Brain microvascular endothelial cell (primary cell): ENCODE measurements around the gene SUN5.

Experiments used
- DNase-seq: peaks from one replicate; pipeline ENCODE4 v3.0.0-alpha.2; 2020
- H3K27ac ChIP-seq: fragments of 250-450 bp; sonication (Bioruptor Pico); 2 replicates; pipeline ENCODE4 v1.5.1; 2020; ENCODE audit warnings: mild to moderate bottlenecking, moderate library complexity
- H3K27me3 ChIP-seq: fragments of 250-450 bp; sonication (Bioruptor Pico); replicated peaks from 2 replicates; pipeline ENCODE4 v1.5.1; 2020; ENCODE audit warnings: mild to moderate bottlenecking
- H3K36me3 ChIP-seq: fragments of 250-450 bp; sonication (Bioruptor Pico); replicated peaks from 2 replicates; pipeline ENCODE4 v1.5.1; 2020; ENCODE audit warnings: mild to moderate bottlenecking
- H3K4me3 ChIP-seq: 2 replicates; pipeline ENCODE4 v1.5.1; 2011; ENCODE audit warnings: low read depth, mild to moderate bottlenecking, control low read depth, low read length, moderate library complexity
- CTCF ChIP-seq: IDR thresholded peaks from 2 replicates; pipeline ENCODE4 v1.5.1; 2011; ENCODE audit warnings: low read depth, mild to moderate bottlenecking, moderate library complexity, low read length, control low read depth, inconsistent platforms; ENCODE audit errors: missing control alignments
- in situ Hi-C: cut with HindIII; loops from 2 replicates; pipeline ENCODE4 v1.10.0; 2017; ENCODE audit warnings: low sequenced_read_pairs, low pct_ligation_motif_present

Gene SUN5

GRCh38 chr20:33012327-33013189 lies 8.3 kb upstream of the SUN5 start:
- no peak for TF ChIP-seq CTCF
- in situ Hi-C loops, result no loop called here
- DNase-seq, result no peak

DNA sequence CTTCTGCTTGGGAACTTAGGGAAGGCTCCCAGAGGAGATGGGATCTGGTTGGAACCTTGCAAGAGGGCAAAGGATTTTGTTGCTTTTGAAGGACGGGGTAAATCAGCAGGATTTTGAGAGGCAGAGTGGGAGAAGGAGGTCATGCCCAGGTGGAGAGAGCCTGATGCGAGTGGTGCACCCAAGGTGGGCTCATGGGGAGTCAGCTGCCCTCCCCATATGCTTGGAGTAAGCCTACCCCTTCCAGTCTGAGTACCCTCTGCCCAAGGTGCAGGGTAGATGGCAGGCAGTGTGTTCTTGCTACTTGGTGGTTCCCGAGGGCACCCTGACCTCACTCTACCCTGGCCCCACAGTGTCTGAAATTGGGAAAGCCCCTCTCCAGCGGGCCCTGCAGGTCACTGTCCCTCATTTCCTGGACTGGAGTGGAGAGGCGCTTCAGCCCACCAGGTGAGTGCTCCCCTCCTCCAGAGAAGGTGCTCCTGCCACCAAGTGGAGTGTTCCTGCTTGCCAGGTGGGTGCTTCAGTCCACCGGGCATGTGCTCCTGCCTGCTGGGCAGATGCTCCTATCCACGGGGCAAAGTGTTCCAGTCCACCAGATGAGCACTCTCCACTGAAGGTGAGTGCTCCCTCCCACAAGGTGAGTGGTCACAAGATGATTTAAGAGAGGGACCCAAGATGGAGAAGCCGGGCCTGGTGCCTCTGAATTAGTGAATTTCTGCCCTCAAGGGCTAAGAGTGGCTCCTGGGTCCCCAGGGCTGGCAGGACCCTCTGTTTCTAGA lies 6.6 kb upstream of the SUN5 start:
- DNase-seq, result no peak
- no peak for TF ChIP-seq CTCF
- no peaks in the 10 kb centered on the region for H3K36me3 ChIP-seq
- in situ Hi-C loops, result no loop called here
- H3K27ac ChIP-seq, result no peak overlapping the region
- no peak overlapping the region for H3K4me3 ChIP-seq
- no peaks in the 10 kb centered on the region for H3K27me3 ChIP-seq

More at GRCh38 chr20:33012327-33013189, 8.3 kb upstream of the SUN5 start:
- H3K27me3 ChIP-seq, result no peaks in the 10 kb centered on the region
- H3K36me3 ChIP-seq, result no peaks in the 10 kb centered on the region
- H3K4me3 ChIP-seq, result no peak overlapping the region
- no peak overlapping the region for H3K27ac ChIP-seq

DNA sequence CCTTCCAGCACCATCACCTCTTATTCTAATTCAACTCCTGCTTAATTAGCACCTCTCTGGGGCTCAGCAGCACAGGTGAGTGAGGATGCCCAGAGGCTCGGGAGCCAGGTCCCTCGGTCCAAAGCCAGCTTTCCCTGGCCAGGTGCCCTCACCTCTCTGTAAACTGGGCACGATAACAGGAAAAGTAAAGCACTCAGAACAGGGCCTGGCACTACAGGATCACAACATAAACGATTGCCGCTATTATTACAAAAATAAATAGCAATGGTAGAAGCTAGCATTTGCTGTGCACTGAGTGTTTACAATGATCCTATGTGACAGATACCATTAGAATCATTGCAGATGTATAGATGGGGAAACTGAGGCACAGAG lies 5.9 kb upstream of the SUN5 start:
- no peak overlapping the region for H3K4me3 ChIP-seq
- no peaks in the 10 kb centered on the region for H3K27me3 ChIP-seq
- in situ Hi-C loops, result no loop called here
- no peaks in the 10 kb centered on the region for H3K36me3 ChIP-seq
- H3K27ac ChIP-seq, result no peak overlapping the region
- TF ChIP-seq CTCF, result no peak
- DNase-seq, result no peak

DNA sequence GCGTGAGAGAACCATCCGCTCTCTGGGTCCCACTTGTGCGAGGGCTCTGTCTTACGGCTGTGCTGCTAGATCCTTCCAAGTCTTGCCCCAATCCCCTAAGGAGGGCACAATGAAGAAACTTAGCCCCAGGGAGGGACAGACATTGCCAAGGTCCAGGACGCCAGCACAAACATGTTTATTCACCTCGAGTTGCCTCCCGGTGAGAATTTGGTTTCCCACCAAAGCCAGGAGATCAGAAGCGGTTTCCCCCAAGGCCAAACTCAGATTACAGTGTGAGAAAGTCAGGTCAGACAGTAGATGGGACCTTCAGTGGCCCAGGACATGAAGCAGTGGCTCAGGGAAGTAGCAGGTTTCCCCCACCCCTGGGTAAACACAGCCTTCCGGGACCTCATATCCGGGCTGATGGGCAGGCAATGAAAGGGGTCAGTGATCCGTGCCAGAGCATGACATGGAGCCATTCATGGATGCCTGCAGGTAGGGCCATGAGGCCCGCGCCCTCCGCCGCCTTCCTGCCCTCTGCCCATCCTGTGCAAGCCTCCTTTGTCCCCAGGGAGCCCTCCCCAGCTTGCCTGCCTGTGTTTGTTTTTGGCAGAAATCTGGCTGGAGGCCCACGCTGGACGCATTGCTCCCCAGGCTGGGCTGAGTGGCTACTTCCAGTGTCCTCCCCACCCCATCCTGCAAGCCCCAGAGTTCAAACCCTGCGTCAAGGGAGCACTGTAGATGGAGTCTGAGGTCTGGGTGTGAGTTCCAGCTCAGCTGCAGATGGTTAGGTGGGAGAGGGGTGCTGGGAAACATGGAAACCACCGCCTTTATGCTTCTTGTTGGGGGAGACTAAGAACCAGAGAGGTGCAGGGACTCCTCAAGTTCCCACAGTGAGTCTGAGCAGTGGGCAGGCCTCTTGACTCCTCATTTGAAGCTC lies 5.2 kb upstream of the SUN5 start:
- DNase-seq, result no peak
- Histone ChIP-seq H3K4me3 (no peak overlapping the region), H3K27me3 (no peaks in the 10 kb centered on the region), H3K27ac (no peak overlapping the region), H3K36me3 (no peaks in the 10 kb centered on the region)
- no peak for TF ChIP-seq CTCF
- in situ Hi-C loops, result no loop called here

DNA sequence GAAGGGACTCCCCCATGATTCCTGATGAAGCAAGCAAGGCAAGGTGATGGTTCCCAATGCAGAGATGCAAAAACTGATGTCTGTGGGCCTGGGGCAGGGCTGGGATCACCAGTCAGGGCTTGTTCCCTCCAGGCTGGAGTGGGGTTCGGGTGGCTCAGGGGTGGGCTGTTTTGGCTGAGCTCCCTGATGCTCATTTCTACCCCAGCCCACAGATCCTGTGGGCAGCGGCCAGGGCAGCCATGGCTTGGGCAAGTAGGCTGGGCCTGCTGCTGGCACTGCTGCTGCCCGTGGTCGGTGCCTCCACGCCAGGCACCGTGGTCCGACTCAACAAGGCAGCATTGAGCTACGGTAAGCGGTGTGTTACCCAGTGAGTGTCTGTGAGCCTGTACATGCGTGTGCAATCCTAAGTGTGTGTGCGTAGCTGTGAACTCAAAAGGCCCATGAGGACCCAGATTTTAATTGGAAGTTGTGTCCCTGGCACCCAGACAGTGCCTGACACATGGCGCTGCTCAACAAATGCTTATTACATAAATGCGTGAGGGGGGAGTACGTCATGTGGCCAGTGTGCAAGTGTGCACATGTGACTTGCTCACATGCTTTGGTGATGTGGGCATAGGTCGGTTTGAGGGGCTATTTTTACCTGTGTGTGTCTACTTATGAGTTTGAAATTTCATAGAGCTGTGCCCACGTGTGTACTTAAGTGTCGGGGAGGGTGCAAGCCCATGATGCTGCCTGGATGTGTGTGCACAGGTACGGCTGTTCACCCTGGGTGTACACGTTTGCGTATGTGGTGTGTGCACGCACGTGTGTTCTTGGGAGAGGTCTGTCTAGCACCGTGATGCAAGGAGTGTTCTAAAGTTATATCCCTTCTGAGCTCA lies 4.3 kb upstream of the SUN5 start:
- in situ Hi-C loops, result no loop called here
- no peaks in the 10 kb centered on the region for H3K27me3 ChIP-seq
- no peak for DNase-seq
- H3K4me3 ChIP-seq, result no peak overlapping the region
- no peak overlapping the region for H3K27ac ChIP-seq
- H3K36me3 ChIP-seq, result no peaks in the 10 kb centered on the region
- TF ChIP-seq CTCF, result no peak
